PC-3 (cell line): Measurements from ENCODE around the gene SLC46A2. TPM values are rescaled to one million over a fixed set of nuclear protein-coding genes. Genes with fewer than 3 reads are reported as not detected.

ENCODE experiments used
- ATAC-seq: fragments of 200-7000 bp; cut with Tn5 transposase; 2 replicates; pipeline ENCODE4 v1.9.1; 2020; ENCODE audit warnings: mild to moderate bottlenecking, moderate library complexity
- BruUV-seq: library from RNA; stranded (reverse); fragments of 400-500 nt; replicated peaks from 2 replicates; lab custom pipeline; 2021; lab: Mats Ljungman, UMichigan
- CTCF ChIA-PET: fragments of 300-600 bp; sonication (Branson Sonifier 250); formaldehyde crosslinking; loops from one replicate; lab custom pipeline; 2022; ENCODE audit warnings: antibody characterized with exemption; lab: Charles Lee
- POLR2A ChIA-PET: fragments of 300-600 bp; sonication (Branson Sonifier 250); formaldehyde crosslinking; loops from one replicate; lab custom pipeline; 2022; ENCODE audit warnings: antibody characterized with exemption; ENCODE audit not compliant: unreplicated experiment; lab: Charles Lee
- DNase-seq: peaks from one replicate; pipeline ENCODE4 v3.0.0-alpha.2; 2015
- H2AFZ ChIP-seq: fragments of 300-600 bp; sonication (generic); 2 replicates; pipeline ENCODE4 v1.6.0; 2016; ENCODE audit warnings: antibody characterized with exemption, low read length
- H3F3A ChIP-seq: fragments of 300-600 bp; sonication (generic); one replicate; pipeline ENCODE4 v1.6.0; 2017; ENCODE audit warnings: antibody characterized with exemption, low read length, control low read depth, mild to moderate bottlenecking; ENCODE audit not compliant: unreplicated experiment
- H3K27ac ChIP-seq: fragments of 300-600 bp; sonication (generic); 2 replicates; pipeline ENCODE4 v1.5.1; 2016; ENCODE audit warnings: mild to moderate bottlenecking, low read length
- H3K27me3 ChIP-seq: fragments of 300-600 bp; sonication (generic); 2 replicates; pipeline ENCODE4 v1.6.1; 2016; ENCODE audit warnings: low read length, mixed read lengths
- H3K36me3 ChIP-seq: fragments of 300-600 bp; sonication (generic); 2 replicates; pipeline ENCODE4 v1.6.1; 2016; ENCODE audit warnings: low read depth, mixed run types, low read length, mixed read lengths
- H3K4me1 ChIP-seq: fragments of 300-600 bp; sonication (generic); 2 replicates; pipeline ENCODE4 v1.5.1; 2016; ENCODE audit warnings: low read length; ENCODE audit not compliant: insufficient read depth
- H3K4me2 ChIP-seq: fragments of 300-600 bp; sonication (generic); 2 replicates; pipeline ENCODE4 v1.6.0; 2016; ENCODE audit warnings: low read length
- H3K4me3 ChIP-seq: fragments of 300-600 bp; sonication (generic); 2 replicates; pipeline ENCODE4 v1.5.1; 2016; ENCODE audit warnings: mild to moderate bottlenecking, low read length, mixed read lengths
- H3K79me2 ChIP-seq: fragments of 300-600 bp; sonication (generic); 2 replicates; pipeline ENCODE4 v1.6.1; 2017; ENCODE audit warnings: low read length, mixed read lengths
- H3K9ac ChIP-seq: fragments of 300-600 bp; sonication (generic); 2 replicates; pipeline ENCODE4 v1.6.0; 2016; ENCODE audit warnings: mild to moderate bottlenecking, low read length
- H3K9me2 ChIP-seq: fragments of 300-600 bp; sonication (generic); replicated peaks from 2 replicates; pipeline ENCODE4 v1.6.1; 2016; ENCODE audit warnings: mixed run types, low read length, mixed read lengths
- H3K9me3 ChIP-seq: fragments of 300-600 bp; sonication (generic); 2 replicates; pipeline ENCODE4 v1.6.1; 2016; ENCODE audit warnings: low read length, mixed read lengths
- H4K20me1 ChIP-seq: fragments of 300-600 bp; sonication (generic); 2 replicates; pipeline ENCODE4 v1.6.1; 2016; ENCODE audit warnings: low read length, mixed read lengths
- CTCF ChIP-seq: fragments of 300-600 bp; sonication (generic); conservative IDR thresholded peaks from 2 replicates; pipeline ENCODE4 v1.5.1; 2017; ENCODE audit warnings: antibody characterized with exemption, low read depth, mild to moderate bottlenecking, low read length
- EZH2 ChIP-seq: fragments of 300-600 bp; sonication (generic); IDR thresholded peaks from one replicate; pipeline ENCODE4 v1.6.1; 2017; ENCODE audit warnings: antibody characterized with exemption, mild to moderate bottlenecking, low read length; ENCODE audit not compliant: unreplicated experiment
- EZH2phosphoT487 ChIP-seq: fragments of 300-600 bp; sonication (generic); IDR thresholded peaks from 2 replicates; pipeline ENCODE4 v1.6.1; 2018; ENCODE audit warnings: mild to moderate bottlenecking, antibody characterized with exemption, low read length, borderline replicate concordance
- intact Hi-C: fragments of 100-400 bp; cut with micrococcal nuclease; formaldehyde crosslinking; loops from 2 replicates; pipeline ENCODE4 v1.9.0; 2023
- total RNA-seq: library from RNA; depleted of rRNA; stranded (reverse); fragments of >200 nt; gene quantifications from 2 replicates; pipeline ENCODE4 v1.2.3, GENCODE V29; 2014

Gene SLC46A2
- total RNA-seq, 1 experiment from 2014 or later, result not detected

GRCh38 chr9:112872019-112872418, 18.7 kb downstream of the SLC46A2 start:
- CTCF ChIA-PET, result no interaction called here
- Histone ChIP-seq H4K20me1 (no peaks in the 10 kb centered on the region), H2AFZ (no peak overlapping the region), H3K9me2 (no peaks in the 10 kb centered on the region), H3K27ac (no peak overlapping the region), H3K27me3 (no peaks in the 10 kb centered on the region), H3F3A (peaks cover 11% of the 10 kb centered on the region), H3K4me3 (no peak overlapping the region), H3K79me2 (no peaks in the 10 kb centered on the region), H3K4me2 (no peak overlapping the region), H3K9ac (no peak overlapping the region), H3K36me3 (no peaks in the 10 kb centered on the region), H3K4me1 (peaks cover 42% of the 10 kb centered on the region), H3K9me3 (no peaks in the 10 kb centered on the region)
- TF ChIP-seq EZH2phosphoT487 (no peak), CTCF (no peak), EZH2 (no peak)
- intact Hi-C loops, result no loop called here
- no peak for DNase-seq
- BruUV-seq, result no TSS peak
- ATAC-seq, result no peak
- POLR2A ChIA-PET, result no interaction called here

- Histone ChIP-seq H3K4me1 (peaks cover 42% of the 10 kb centered on the region), H3K4me3 (no peak overlapping the region), H3F3A (peaks cover 11% of the 10 kb centered on the region), H3K9me2 (no peaks in the 10 kb centered on the region), H3K9ac (no peak overlapping the region), H2AFZ (no peak overlapping the region), H3K79me2 (no peaks in the 10 kb centered on the region), H3K27me3 (no peaks in the 10 kb centered on the region), H3K36me3 (no peaks in the 10 kb centered on the region), H4K20me1 (no peaks in the 10 kb centered on the region), H3K27ac (peak overlapping the region; percentile 100), H3K9me3 (no peaks in the 10 kb centered on the region), H3K4me2 (peak overlapping the region; percentile 87)
- BruUV-seq, result no TSS peak
- DNase-seq, result no peak
- no peak for TF ChIP-seq EZH2phosphoT487
- TF ChIP-seq EZH2, result no peak
- TF ChIP-seq CTCF, result no peak
- ChIA-PET POLR2A (interaction anchor here (0.5 kb wide), 1 partner anchor 24 kb away, joined by 4 read pairs; no protein-coding TSS in a partner anchor), CTCF (interaction anchor here (0.6 to 1.5 kb wide), 2 partner anchors 32 to 537 kb away, joined by 4 to 9 read pairs; partner anchors contain the start of gene PTBP3)
- ATAC-seq, result no peak
- intact Hi-C loops, result loop anchor here (1.0 kb wide), 1 partner anchor 24 kb away; no protein-coding TSS in a partner anchor
These were observed 20.1 kb downstream of the SLC46A2 start for GRCh38 chr9:112870556-112870955.

DNA sequence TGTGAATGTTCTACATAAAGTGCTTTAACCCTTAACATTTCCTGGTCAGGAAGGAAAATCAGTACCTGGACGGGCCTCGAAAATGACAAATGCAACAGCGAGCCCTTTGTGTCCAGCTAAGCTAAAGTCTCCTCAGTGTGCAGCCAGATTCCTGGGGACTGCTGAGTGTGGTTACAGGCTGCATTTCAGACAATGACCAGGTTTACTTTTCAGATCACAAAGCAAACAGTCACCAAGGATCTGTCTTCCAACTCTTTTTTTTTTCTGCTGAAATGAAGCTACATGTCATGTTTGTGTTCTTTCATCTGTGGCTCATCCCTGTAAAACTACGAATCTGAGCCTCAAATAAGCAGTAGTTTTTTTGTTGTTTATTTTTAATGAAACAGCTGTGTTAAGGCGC, 20.8 kb downstream of the SLC46A2 start:
- H3K4me1 ChIP-seq, result peaks cover 42% of the 10 kb centered on the region
- H3K27ac ChIP-seq, result peak overlapping the region; percentile 100
- H3F3A ChIP-seq, result peaks cover 11% of the 10 kb centered on the region
- peak overlapping the region; percentile 87 for H3K4me2 ChIP-seq
- H3K27me3 ChIP-seq, result no peaks in the 10 kb centered on the region
- H3K9me2 ChIP-seq, result no peaks in the 10 kb centered on the region
- H3K9ac ChIP-seq, result peak overlapping the region; percentile 87
- peak; percentile 36 for ATAC-seq
- ChIA-PET POLR2A (interaction anchor here (0.5 kb wide), 1 partner anchor 24 kb away, joined by 4 read pairs; no protein-coding TSS in a partner anchor), CTCF (interaction anchor here (0.6 to 1.5 kb wide), 2 partner anchors 33 to 537 kb away, joined by 4 to 9 read pairs; partner anchors contain the start of gene PTBP3)
- no peak for TF ChIP-seq CTCF
- no peak for TF ChIP-seq EZH2phosphoT487
- no peak for TF ChIP-seq EZH2
- no peaks in the 10 kb centered on the region for H3K79me2 ChIP-seq
- BruUV-seq, result no TSS peak
- no peaks in the 10 kb centered on the region for H3K9me3 ChIP-seq
- peak; percentile 70 for DNase-seq
- no peak overlapping the region for H2AFZ ChIP-seq
- no peak overlapping the region for H3K4me3 ChIP-seq
- H4K20me1 ChIP-seq, result no peaks in the 10 kb centered on the region
- H3K36me3 ChIP-seq, result no peaks in the 10 kb centered on the region
- intact Hi-C loops, result loop anchor here (1.0 kb wide), 1 partner anchor 24 kb away; no protein-coding TSS in a partner anchor
